ENCODE data around the gene CCDC13. TPM values are rescaled to one million over a fixed set of nuclear protein-coding genes. Genes with fewer than 3 reads are reported as not detected.

The CCDC13 gene
- total and polyA plus RNA-seq, 2 of the 13 experiments (the other 11 are each of a cell fraction or from before 2014, with no cell fraction given), result 0.22 to 0.51 TPM

- TF ChIP-seq, protein P1, sequence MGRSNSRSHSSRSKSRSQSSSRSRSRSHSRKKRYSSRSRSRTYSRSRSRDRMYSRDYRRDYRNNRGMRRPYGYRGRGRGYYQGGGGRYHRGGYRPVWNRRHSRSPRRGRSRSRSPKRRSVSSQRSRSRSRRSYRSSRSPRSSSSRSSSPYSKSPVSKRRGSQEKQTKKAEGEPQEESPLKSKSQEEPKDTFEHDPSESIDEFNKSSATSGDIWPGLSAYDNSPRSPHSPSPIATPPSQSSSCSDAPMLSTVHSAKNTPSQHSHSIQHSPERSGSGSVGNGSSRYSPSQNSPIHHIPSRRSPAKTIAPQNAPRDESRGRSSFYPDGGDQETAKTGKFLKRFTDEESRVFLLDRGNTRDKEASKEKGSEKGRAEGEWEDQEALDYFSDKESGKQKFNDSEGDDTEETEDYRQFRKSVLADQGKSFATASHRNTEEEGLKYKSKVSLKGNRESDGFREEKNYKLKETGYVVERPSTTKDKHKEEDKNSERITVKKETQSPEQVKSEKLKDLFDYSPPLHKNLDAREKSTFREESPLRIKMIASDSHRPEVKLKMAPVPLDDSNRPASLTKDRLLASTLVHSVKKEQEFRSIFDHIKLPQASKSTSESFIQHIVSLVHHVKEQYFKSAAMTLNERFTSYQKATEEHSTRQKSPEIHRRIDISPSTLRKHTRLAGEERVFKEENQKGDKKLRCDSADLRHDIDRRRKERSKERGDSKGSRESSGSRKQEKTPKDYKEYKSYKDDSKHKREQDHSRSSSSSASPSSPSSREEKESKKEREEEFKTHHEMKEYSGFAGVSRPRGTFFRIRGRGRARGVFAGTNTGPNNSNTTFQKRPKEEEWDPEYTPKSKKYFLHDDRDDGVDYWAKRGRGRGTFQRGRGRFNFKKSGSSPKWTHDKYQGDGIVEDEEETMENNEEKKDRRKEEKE (IDR thresholded peaks at IDR 0.05), result no peak
- no peak for TF ChIP-seq ZNF557 (CRISPR knock-in tag; IDR thresholded peaks at IDR 0.05)
- TF ChIP-seq MTA1 (CRISPR knock-in tag; IDR thresholded peaks at IDR 0.05; ENCODE audit: borderline replicate concordance), result 0 out of 2 replicates have a peak, but pooled peaks have one; percentile 6
- no peak for TF ChIP-seq JUNB (CRISPR knock-in tag; IDR thresholded peaks at IDR 0.05; ENCODE audit: borderline replicate concordance)
- no peak for TF ChIP-seq TEF (CRISPR knock-in tag; IDR thresholded peaks at IDR 0.05)
- TF ChIP-seq ZNF367 (CRISPR knock-in tag; IDR thresholded peaks at IDR 0.05; ENCODE audit: borderline replicate concordance), result no peak
- TF ChIP-seq RARG (CRISPR knock-in tag; IDR thresholded peaks at IDR 0.05; ENCODE audit: low read depth), result no peak
- no peak for TF ChIP-seq ZNF30 (CRISPR knock-in tag; IDR thresholded peaks at IDR 0.05)
- TF ChIP-seq SRSF4 (IDR thresholded peaks at IDR 0.05; ENCODE audit: low read depth, low read length, poor library complexity, severe bottlenecking), result no peak
- TF ChIP-seq MYNN (CRISPR knock-in tag; IDR thresholded peaks at IDR 0.05; ENCODE audit: low read depth), result no peak
- TF ChIP-seq, protein P2, sequence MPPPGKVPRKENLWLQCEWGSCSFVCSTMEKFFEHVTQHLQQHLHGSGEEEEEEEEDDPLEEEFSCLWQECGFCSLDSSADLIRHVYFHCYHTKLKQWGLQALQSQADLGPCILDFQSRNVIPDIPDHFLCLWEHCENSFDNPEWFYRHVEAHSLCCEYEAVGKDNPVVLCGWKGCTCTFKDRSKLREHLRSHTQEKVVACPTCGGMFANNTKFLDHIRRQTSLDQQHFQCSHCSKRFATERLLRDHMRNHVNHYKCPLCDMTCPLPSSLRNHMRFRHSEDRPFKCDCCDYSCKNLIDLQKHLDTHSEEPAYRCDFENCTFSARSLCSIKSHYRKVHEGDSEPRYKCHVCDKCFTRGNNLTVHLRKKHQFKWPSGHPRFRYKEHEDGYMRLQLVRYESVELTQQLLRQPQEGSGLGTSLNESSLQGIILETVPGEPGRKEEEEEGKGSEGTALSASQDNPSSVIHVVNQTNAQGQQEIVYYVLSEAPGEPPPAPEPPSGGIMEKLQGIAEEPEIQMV (CRISPR knock-in tag; IDR thresholded peaks at IDR 0.05; ENCODE audit: low read depth), result no peak
- TF ChIP-seq REL (CRISPR knock-in tag; conservative IDR thresholded peaks at IDR 0.05), result no peak
- no peak for TF ChIP-seq ZBTB10 (CRISPR knock-in tag; IDR thresholded peaks at IDR 0.05; ENCODE audit: borderline replicate concordance)
- no peak for TF ChIP-seq ZNF790 (CRISPR knock-in tag; IDR thresholded peaks at IDR 0.05; ENCODE audit: borderline replicate concordance)
- TF ChIP-seq HMGA1 (CRISPR knock-in tag; conservative IDR thresholded peaks at IDR 0.05), result no peak
- no peak for TF ChIP-seq ZKSCAN5 (CRISPR knock-in tag; IDR thresholded peaks at IDR 0.05)
- TF ChIP-seq FOXP1 (IDR thresholded peaks at IDR 0.05), result no peak
- TF ChIP-seq FOXP1 (CRISPR knock-in tag; IDR thresholded peaks at IDR 0.05), result no peak
- TF ChIP-seq CENPT (CRISPR knock-in tag; IDR thresholded peaks at IDR 0.05; ENCODE audit: low read depth), result no peak
- TF ChIP-seq, protein P3, sequence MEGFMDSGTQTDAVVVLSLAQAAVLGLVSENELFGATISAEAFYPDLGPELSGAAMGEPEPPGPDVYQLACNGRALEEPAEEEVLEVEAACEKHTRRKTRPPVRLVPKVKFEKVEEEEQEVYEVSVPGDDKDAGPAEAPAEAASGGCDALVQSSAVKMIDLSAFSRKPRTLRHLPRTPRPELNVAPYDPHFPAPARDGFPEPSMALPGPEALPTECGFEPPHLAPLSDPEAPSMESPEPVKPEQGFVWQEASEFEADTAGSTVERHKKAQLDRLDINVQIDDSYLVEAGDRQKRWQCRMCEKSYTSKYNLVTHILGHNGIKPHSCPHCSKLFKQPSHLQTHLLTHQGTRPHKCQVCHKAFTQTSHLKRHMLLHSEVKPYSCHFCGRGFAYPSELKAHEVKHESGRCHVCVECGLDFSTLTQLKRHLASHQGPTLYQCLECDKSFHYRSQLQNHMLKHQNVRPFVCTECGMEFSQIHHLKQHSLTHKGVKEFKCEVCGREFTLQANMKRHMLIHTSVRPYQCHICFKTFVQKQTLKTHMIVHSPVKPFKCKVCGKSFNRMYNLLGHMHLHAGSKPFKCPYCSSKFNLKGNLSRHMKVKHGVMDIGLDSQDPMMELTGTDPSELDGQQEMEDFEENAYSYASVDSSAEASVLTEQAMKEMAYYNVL (CRISPR knock-in tag; IDR thresholded peaks at IDR 0.05; ENCODE audit: borderline replicate concordance), result no peak
- no peak for TF ChIP-seq MZF1 (CRISPR knock-in tag; IDR thresholded peaks at IDR 0.05; ENCODE audit: borderline replicate concordance)
Measured at GRCh38 chr3:42732829-42733459, 40.1 kb downstream of the CCDC13 start (continued).

Measured in HepG2 (cell line).